Gastroesophageal sphincter (tissue), 4 donors: ENCODE measurements around the gene CTPS2. TPM values are rescaled to one million over a fixed set of nuclear protein-coding genes. Genes with fewer than 3 reads are reported as not detected.
"Not testable (repeated sequence)": the region's sequence is repeated elsewhere in the genome, so short reads cannot be mapped to it uniquely, and the experiment has no call there.

Experiments used
- ATAC-seq: fragments of 150-250 bp; one replicate; pipeline ENCODE4 v1.9.1; 2016; ENCODE audit warnings: mild to moderate bottlenecking, moderate library complexity
- H3K27ac ChIP-seq, 4 donors: fragments of 200-600 bp; sonication (generic) in 3 of 4; 1 replicate in 3 of 4; 2 replicates in 1 of 4; pipeline ENCODE4 v1.5.1; 2016 to 2019
- H3K27me3 ChIP-seq: fragments of 200-600 bp; sonication (generic); one replicate; pipeline ENCODE4 v1.5.1; 2019
- H3K36me3 ChIP-seq, 2 donors: fragments of 200-600 bp; sonication (generic); one replicate each; pipeline ENCODE4 v1.5.1; 2019; ENCODE audit warnings: control low read depth in 1 of 2
- H3K4me1 ChIP-seq, 3 donors: fragments of 200-600 bp; sonication (generic); 1 replicate in 2 of 3; 2 replicates in 1 of 3; pipeline ENCODE4 v1.5.1; 2016 to 2019; ENCODE audit warnings: control low read depth in 2 of 3
- H3K4me3 ChIP-seq, 2 donors: fragments of 200-600 bp; sonication (generic); one replicate each; pipeline ENCODE4 v1.5.1; 2019; ENCODE audit warnings: mild to moderate bottlenecking in 1 of 2, moderate library complexity in 1 of 2
- H3K9me3 ChIP-seq, 3 donors: fragments of 200-600 bp; sonication (generic); one replicate each; pipeline ENCODE4 v1.5.1; 2017 to 2019; ENCODE audit warnings: control low read depth in 2 of 3
- CTCF ChIP-seq, 4 experiments: fragments of 200-600 bp in 2 of 4; fragments of 450-650 bp in 2 of 4; sonication (generic) in 1 of 4; IDR thresholded peaks; one replicate each; pipeline ENCODE4 v1.5.1; 2017 to 2019; ENCODE audit warnings: antibody characterized with exemption in 4 of 4, mild to moderate bottlenecking in 2 of 4, moderate library complexity in 2 of 4
- EP300 ChIP-seq: sonication (generic); formaldehyde crosslinking; IDR thresholded peaks from one replicate; pipeline ENCODE4 v1.6.1; 2017; ENCODE audit warnings: antibody characterized with exemption, mild to moderate bottlenecking
- POLR2A ChIP-seq, 2 donors: fragments of 450-650 bp; IDR thresholded peaks; one replicate each; pipeline ENCODE4 v1.6.1; 2017; ENCODE audit warnings: antibody characterized with exemption in 2 of 2, mild to moderate bottlenecking in 2 of 2, moderate library complexity in 1 of 2
- POLR2AphosphoS5 ChIP-seq: sonication (generic); formaldehyde crosslinking; IDR thresholded peaks from one replicate; pipeline ENCODE4 v1.6.1; 2017; ENCODE audit warnings: antibody characterized with exemption
- WGBS, 2 donors: methylation state at CpG; one replicate each; pipeline ENCODE4 v1.1.5; 2018; ENCODE audit warnings: low coverage in 1 of 2; 5-methylcytosine and 5-hydroxymethylcytosine counted together
- total RNA-seq, 4 donors: library from RNA; depleted of rRNA; stranded (reverse); fragments of >200 nt; gene quantifications; one replicate each; pipeline ENCODE4 v1.1.0, GENCODE V29; 2016

CTPS2 gene
- total RNA-seq, 4 donors from 2014 or later: 12.1 to 20.5 (median 14.0) TPM

- H3K36me3 ChIP-seq: no peaks in the 10 kb centered on the region
- no peak overlapping the region for H3K27ac ChIP-seq
- no peaks in the 10 kb centered on the region for H3K9me3 ChIP-seq
- WGBS, 2 donors: 86% methylated on average over 2 of the region's 2 CpGs; no CpG with 5 or more reads in 1 of the 2 donors
- H3K4me3 ChIP-seq: no peak overlapping the region
- no peak for ATAC-seq
- no peaks in the 10 kb centered on the region for H3K4me1 ChIP-seq
- no peaks in the 10 kb centered on the region for H3K27me3 ChIP-seq
- TF ChIP-seq CTCF (IDR thresholded peaks at IDR 0.05) (no peak), EP300 (no peak), POLR2AphosphoS5 (no peak), POLR2A (IDR thresholded peaks at IDR 0.05) (no peak)
These were observed 134.9 kb downstream of the CTPS2 start for GRCh38 chrX:16577483-16578029.

GRCh38 chrX:16575388-16575787 is 137.1 kb downstream of the CTPS2 start:
- no CpG with 5 or more reads among the region's 35 CpGs for WGBS, 2 donors
- not testable (repeated sequence) for H3K9me3 ChIP-seq, ATAC-seq

GRCh38 chrX:16573781-16574180 is 138.7 kb downstream of the CTPS2 start:
- TF ChIP-seq CTCF (IDR thresholded peaks at IDR 0.05) (no peak), POLR2A (IDR thresholded peaks at IDR 0.05) (no peak), EP300 (no peak), POLR2AphosphoS5 (no peak)
- ATAC-seq: no peak
- WGBS, 2 donors: 78% methylated on average over 1 of the region's 1 CpG; no CpG with 5 or more reads in 1 of the 2 donors
- Histone ChIP-seq H3K4me1 (no peaks in the 10 kb centered on the region), H3K27ac (no peak overlapping the region), H3K27me3 (no peaks in the 10 kb centered on the region), H3K4me3 (no peak overlapping the region), H3K9me3 (no peaks in the 10 kb centered on the region), H3K36me3 (no peaks in the 10 kb centered on the region)

More at GRCh38 chrX:16575388-16575787, 137.1 kb downstream of the CTPS2 start:
- H3K27ac ChIP-seq, H3K27me3 ChIP-seq, H3K36me3 ChIP-seq, H3K4me1 ChIP-seq, H3K4me3 ChIP-seq: not testable (repeated sequence)

GRCh38 chrX:16567681-16568080 is 144.8 kb downstream of the CTPS2 start:
- 65 to 80% methylated on average over 1 to 2 of the region's 4 CpGs for WGBS, 2 donors
- H3K27me3 ChIP-seq: no peaks in the 10 kb centered on the region
- no peaks in the 10 kb centered on the region for H3K4me1 ChIP-seq
- H3K9me3 ChIP-seq: no peaks in the 10 kb centered on the region
- TF ChIP-seq EP300 (no peak), POLR2AphosphoS5 (no peak), CTCF (IDR thresholded peaks at IDR 0.05) (no peak), POLR2A (IDR thresholded peaks at IDR 0.05) (no peak)
- no peak for ATAC-seq
- H3K4me3 ChIP-seq: no peak overlapping the region
- H3K27ac ChIP-seq: no peak overlapping the region
- no peaks in the 10 kb centered on the region for H3K36me3 ChIP-seq

- no peaks in the 10 kb centered on the region for H3K9me3 ChIP-seq
- no peaks in the 10 kb centered on the region for H3K36me3 ChIP-seq
- ATAC-seq: no peak
- H3K4me3 ChIP-seq: no peak overlapping the region
- TF ChIP-seq EP300 (no peak), POLR2AphosphoS5 (no peak), POLR2A (IDR thresholded peaks at IDR 0.05) (no peak), CTCF (IDR thresholded peaks at IDR 0.05) (no peak)
- no peaks in the 10 kb centered on the region for H3K4me1 ChIP-seq
- 75 to 87% methylated on average over 3 of the region's 3 CpGs for WGBS, 2 donors
- H3K27ac ChIP-seq: no peak overlapping the region
- H3K27me3 ChIP-seq: no peaks in the 10 kb centered on the region
These were observed 145.9 kb downstream of the CTPS2 start for GRCh38 chrX:16566571-16566970.
